Cardiac muscle cell (in vitro differentiated cells and primary cell): ENCODE results near the gene ZBTB46. TPM values are rescaled to one million over a fixed set of nuclear protein-coding genes. Genes with fewer than 3 reads are reported as not detected.

ENCODE experiments used
- DNase-seq, 2 donors: peaks; one replicate each; pipeline versions ENCODE4 v3.0.0 to v3.0.0-alpha.2; 2010 to 2017; ENCODE audit warnings: low read depth in 1 of 2, low spot score in 1 of 2
- H3K27ac ChIP-seq: fragments of 200-600 bp; sonication (generic); 2 replicates; pipeline ENCODE4 v1.5.1; 2016
- H3K27me3 ChIP-seq: fragments of 200-600 bp; sonication (generic); 2 replicates; pipeline ENCODE4 v1.6.0; 2016; ENCODE audit warnings: control low read depth
- H3K36me3 ChIP-seq: fragments of 200-600 bp; sonication (generic); 2 replicates; pipeline ENCODE4 v1.5.1; 2016; ENCODE audit warnings: control low read depth
- H3K4me1 ChIP-seq: fragments of 200-600 bp; sonication (generic); 2 replicates; pipeline ENCODE4 v1.8.1; 2017; ENCODE audit warnings: low read depth, mild to moderate bottlenecking, mixed run types
- H3K4me3 ChIP-seq: fragments of 200-600 bp; sonication (generic); 2 replicates; pipeline ENCODE4 v1.5.1; 2016; ENCODE audit warnings: mild to moderate bottlenecking
- H3K9me3 ChIP-seq: fragments of 200-600 bp; sonication (generic); 2 replicates; pipeline ENCODE4 v1.5.1; 2017; ENCODE audit warnings: low read depth, mild to moderate bottlenecking, control low read depth
- CTCF ChIP-seq: IDR thresholded peaks from 2 replicates; pipeline ENCODE4 v1.5.1; 2012; ENCODE audit warnings: low read depth, mild to moderate bottlenecking, low read length
- polyA plus RNA-seq: library from polyadenylated mRNA; unstranded; fragments of >200 nt; fragmentation: Nextera tagmentation; extraction: Ambion mirVana; gene quantifications from 2 replicates; pipeline ENCODE4 v1.2.1, GENCODE V29; 2016
- total RNA-seq: library from RNA; depleted of rRNA; stranded (reverse); fragments of >200 nt; gene quantifications from 2 replicates; pipeline ENCODE4 v1.2.3, GENCODE V29; 2016

Gene ZBTB46
- total and polyA plus RNA-seq, 2 experiments from 2014 or later = 24.1 to 53.4 TPM

GRCh38 chr20:63847237-63848002 lies 16.4 kb upstream of the ZBTB46 start:
- Histone ChIP-seq H3K27ac (peak overlapping the region; percentile 91), H3K27me3 (no peaks in the 10 kb centered on the region)
- DNase-seq = peak in 1 of 2 donors; percentile 68

GRCh38 chr20:63846888-63847236 lies 15.8 kb upstream of the ZBTB46 start:
- no peak for TF ChIP-seq CTCF
- H3K27ac ChIP-seq = peak overlapping the region; percentile 91
- no peaks in the 10 kb centered on the region for H3K36me3 ChIP-seq
- no peaks in the 10 kb centered on the region for H3K9me3 ChIP-seq
- DNase-seq = no peak
- no peak overlapping the region for H3K4me3 ChIP-seq
- peaks cover 31% of the 10 kb centered on the region for H3K4me1 ChIP-seq
- H3K27me3 ChIP-seq = no peaks in the 10 kb centered on the region

More at GRCh38 chr20:63847237-63848002, 16.4 kb upstream of the ZBTB46 start:
- no peaks in the 10 kb centered on the region for H3K9me3 ChIP-seq
- H3K4me3 ChIP-seq = no peak overlapping the region
- H3K36me3 ChIP-seq = no peaks in the 10 kb centered on the region
- H3K4me1 ChIP-seq = peaks cover 31% of the 10 kb centered on the region
- no peak for TF ChIP-seq CTCF

- Histone ChIP-seq H3K9me3 (no peaks in the 10 kb centered on the region), H3K27ac (peak overlapping the region; percentile 91), H3K36me3 (no peaks in the 10 kb centered on the region), H3K27me3 (no peaks in the 10 kb centered on the region), H3K4me3 (peak overlapping the region; percentile 24), H3K4me1 (peaks cover 31% of the 10 kb centered on the region)
- no peak for TF ChIP-seq CTCF
- DNase-seq = peak; percentile 59 to 93
Measured at GRCh38 chr20:63846128-63846771, 15.2 kb upstream of the ZBTB46 start.

- DNase-seq = no peak
- H3K36me3 ChIP-seq = no peaks in the 10 kb centered on the region
- no peak overlapping the region for H3K4me3 ChIP-seq
- no peaks in the 10 kb centered on the region for H3K27me3 ChIP-seq
- H3K9me3 ChIP-seq = no peaks in the 10 kb centered on the region
- TF ChIP-seq CTCF = no peak
- peaks cover 31% of the 10 kb centered on the region for H3K4me1 ChIP-seq
- H3K27ac ChIP-seq = peak overlapping the region; percentile 91
Measured at GRCh38 chr20:63844511-63844991, 13.5 kb upstream of the ZBTB46 start.

- Histone ChIP-seq H3K4me1 (peaks cover 31% of the 10 kb centered on the region), H3K36me3 (no peaks in the 10 kb centered on the region), H3K27ac (no peak overlapping the region), H3K4me3 (no peak overlapping the region), H3K27me3 (no peaks in the 10 kb centered on the region), H3K9me3 (no peaks in the 10 kb centered on the region)
- DNase-seq = no peak
- TF ChIP-seq CTCF = no peak
Measured at GRCh38 chr20:63843778-63844177, 12.7 kb upstream of the ZBTB46 start.
